Endothelial cell of umbilical vein (primary cell): Measurements from ENCODE around the gene NOMO2. TPM values are rescaled to one million over a fixed set of nuclear protein-coding genes. Genes with fewer than 3 reads are reported as not detected.
A peak's percentile ranks its signal among the peaks of the same experiment; 100 is the strongest.
"Not testable (repeated sequence)": the region's sequence is repeated elsewhere in the genome, so short reads cannot be mapped to it uniquely, and the experiment has no call there.

Experiments
- BruUV-seq: library from RNA; stranded (reverse); fragments of 400-500 nt; replicated peaks from 2 replicates; lab custom pipeline; 2021; lab: Mats Ljungman, UMichigan
- CTCF ChIA-PET: fragments of 300-600, 350-600 bp; sonication (Branson Sonifier 250); formaldehyde crosslinking; loops from one replicate; lab custom pipeline; 2021; ENCODE audit warnings: antibody characterized with exemption, inconsistent platforms; lab: Charles Lee
- POLR2A ChIA-PET: fragments of 300-600, 350-600 bp; sonication (Branson Sonifier 250); formaldehyde crosslinking; loops from one replicate; lab custom pipeline; 2021; ENCODE audit warnings: antibody characterized with exemption, inconsistent platforms; lab: Charles Lee
- DNase-seq: peaks from one replicate; pipeline ENCODE4 v3.0.0-alpha.2; 2011; ENCODE audit warnings: low read depth, low spot score
- FAIRE-seq: peaks from 2 replicates; lab custom pipeline; 2011; peaks lifted over from hg19 to GRCh38; lab: Jason Lieb, UNC
- H2AFZ ChIP-seq: 2 replicates; pipeline ENCODE4 v1.6.0; 2012; ENCODE audit warnings: low read depth, low read length, control low read depth, inconsistent platforms
- H3K27ac ChIP-seq: 2 replicates; pipeline ENCODE4 v1.5.1; 2011; ENCODE audit warnings: low read depth, mild to moderate bottlenecking, control low read depth, low read length, moderate library complexity; ENCODE audit not compliant: insufficient read depth
- H3K27me3 ChIP-seq, 2 experiments: 2 replicates each; pipeline versions ENCODE4 v1.6.0 to v1.6.1; 2011; ENCODE audit warnings: low read length in 2 of 2, mixed read lengths in 1 of 2; ENCODE audit not compliant: control insufficient read depth in 2 of 2, insufficient read depth in 2 of 2
- H3K36me3 ChIP-seq, 2 experiments: 2 replicates in 1 of 2; 3 replicates in 1 of 2; pipeline ENCODE4 v1.5.1; 2011; ENCODE audit warnings: low read length in 2 of 2, mild to moderate bottlenecking in 1 of 2, moderate library complexity in 1 of 2; ENCODE audit not compliant: control insufficient read depth in 2 of 2, insufficient read depth in 2 of 2; ENCODE audit errors: extremely low read depth in 1 of 2
- H3K4me1 ChIP-seq: 3 replicates; pipeline ENCODE4 v1.5.1; 2011; ENCODE audit warnings: mild to moderate bottlenecking, low read length; ENCODE audit not compliant: control insufficient read depth, insufficient read depth; ENCODE audit errors: extremely low read depth
- H3K4me2 ChIP-seq: 2 replicates; pipeline ENCODE4 v1.6.1; 2011; ENCODE audit warnings: low read length, control low read depth, mixed read lengths; ENCODE audit not compliant: insufficient read depth
- H3K4me3 ChIP-seq, 3 experiments: fragments of 200-600 bp in 1 of 3; sonication (generic), shearing (Covaris generic) in 1 of 3; replicated peaks in 1 of 3; 2 replicates each; pipeline ENCODE4 v1.5.1; 2011 to 2016; ENCODE audit warnings: control low read depth in 3 of 3, low read length in 3 of 3, mild to moderate bottlenecking in 2 of 3, inconsistent platforms in 1 of 3, low read depth in 1 of 3, moderate library complexity in 1 of 3; ENCODE audit not compliant: insufficient read depth in 1 of 3
- H3K79me2 ChIP-seq: 2 replicates; pipeline ENCODE4 v1.6.0; 2012; ENCODE audit warnings: low read length, inconsistent platforms; ENCODE audit not compliant: control insufficient read depth, insufficient read depth
- H3K9ac ChIP-seq: replicated peaks from 2 replicates; pipeline ENCODE3; 2011; ENCODE audit warnings: low read length, control low read depth; ENCODE audit not compliant: insufficient read depth; ENCODE audit errors: extremely low read depth
- H3K9me1 ChIP-seq: replicated peaks from 3 replicates; pipeline ENCODE4 v1.6.0; 2011; ENCODE audit warnings: mild to moderate bottlenecking, low read length; ENCODE audit not compliant: control insufficient read depth, insufficient read depth; ENCODE audit errors: extremely low read depth
- H3K9me3 ChIP-seq: replicated peaks from 2 replicates; pipeline ENCODE4 v1.5.1; 2012; ENCODE audit warnings: low read length, inconsistent platforms; ENCODE audit not compliant: control insufficient read depth, insufficient read depth
- H4K20me1 ChIP-seq: replicated peaks from 2 replicates; pipeline ENCODE3; 2011; ENCODE audit warnings: mild to moderate bottlenecking, low read length; ENCODE audit not compliant: control insufficient read depth, insufficient read depth; ENCODE audit errors: extremely low read depth
- dilution Hi-C: fragments of 300-500 bp; cut with MboI; formaldehyde crosslinking; loops from one replicate; pipeline ENCODE4 v1.15.0; 2019; ENCODE audit warnings: low sequenced_read_pairs; ENCODE audit not compliant: extremely low pct_ligation_motif_present
- intact Hi-C: fragments of 100-400 bp; cut with micrococcal nuclease; formaldehyde crosslinking; loops from one replicate; pipeline ENCODE4 v1.10.0; 2022
- polyA plus RNA-seq, 4 experiments: library from polyadenylated mRNA; depleted of rRNA in 3 of 4; stranded (reverse) in 3 of 4; unstranded in 1 of 4; fragments of >200 nt; gene quantifications; 2 replicates each; pipeline versions ENCODE4 v1.2.1 to v1.2.3, GENCODE V29; 2011 to 2012; ENCODE audit warnings: missing spikeins in 1 of 4
- total RNA-seq: library from RNA; stranded (reverse); gene quantifications from 2 replicates; pipeline ENCODE4 v1.2.3, GENCODE V29; 2021

Gene NOMO2
- total and polyA plus RNA-seq, 2 donors (not counting 3 experiments of a cell fraction or from before 2014, with no cell fraction given), result 155 to 223 TPM

DNA sequence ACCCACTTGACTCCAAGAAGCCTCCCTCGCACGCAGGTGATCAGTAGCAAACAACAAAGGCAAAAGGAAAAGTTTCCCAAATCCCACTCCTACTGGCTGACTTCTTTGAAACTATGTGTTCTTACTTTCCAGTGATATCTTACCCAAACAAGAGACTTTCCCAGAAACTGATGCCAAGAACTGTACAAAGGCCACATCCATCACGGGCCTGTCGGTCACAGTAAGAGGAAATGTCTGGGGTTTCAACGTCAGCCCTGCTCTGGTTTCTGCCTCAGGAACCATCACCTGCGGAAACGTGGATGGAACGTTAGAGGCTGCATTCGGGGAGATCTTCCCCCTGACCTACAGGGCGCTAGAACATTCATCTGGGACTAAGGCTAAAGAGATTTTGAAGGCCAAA, 30.6 kb downstream of the NOMO2 start:
- BruUV-seq, H3K9ac ChIP-seq, H3K4me3 ChIP-seq, dilution Hi-C loops, POLR2A ChIA-PET, H3K79me2 ChIP-seq, H3K36me3 ChIP-seq, H3K27me3 ChIP-seq, CTCF ChIA-PET, intact Hi-C loops, H3K4me1 ChIP-seq, H4K20me1 ChIP-seq, H3K9me1 ChIP-seq, H3K27ac ChIP-seq, H3K4me2 ChIP-seq, H3K9me3 ChIP-seq, FAIRE-seq, H2AFZ ChIP-seq: not testable (repeated sequence)
- DNase-seq, result peak; percentile 55

DNA sequence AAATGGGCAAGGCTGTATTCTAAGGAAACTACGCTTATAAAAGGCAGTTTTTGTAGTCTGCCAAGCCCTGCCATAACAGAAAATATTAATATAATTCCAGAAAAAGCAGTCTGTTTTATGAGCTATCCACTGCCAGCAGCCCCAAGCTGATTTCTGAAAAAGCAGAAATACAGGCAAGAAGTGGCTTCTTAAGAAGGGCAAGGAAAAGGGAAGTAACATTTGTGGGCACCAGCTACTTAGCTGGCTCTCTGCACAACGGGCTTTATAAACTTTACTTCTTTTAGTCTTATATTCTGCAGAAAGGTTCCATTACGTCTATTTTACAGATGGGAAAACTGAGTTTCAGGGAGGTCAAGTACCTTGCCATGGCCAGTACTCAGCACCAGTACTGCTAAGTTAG, 31.6 kb downstream of the NOMO2 start:
- H3K9me1 ChIP-seq, intact Hi-C loops, H3K4me1 ChIP-seq, H3K4me2 ChIP-seq, H4K20me1 ChIP-seq, H3K79me2 ChIP-seq, H3K9me3 ChIP-seq, H2AFZ ChIP-seq, POLR2A ChIA-PET, H3K27me3 ChIP-seq, H3K27ac ChIP-seq, FAIRE-seq, H3K36me3 ChIP-seq, H3K9ac ChIP-seq, H3K4me3 ChIP-seq, BruUV-seq, DNase-seq, dilution Hi-C loops, CTCF ChIA-PET: not testable (repeated sequence)

DNA sequence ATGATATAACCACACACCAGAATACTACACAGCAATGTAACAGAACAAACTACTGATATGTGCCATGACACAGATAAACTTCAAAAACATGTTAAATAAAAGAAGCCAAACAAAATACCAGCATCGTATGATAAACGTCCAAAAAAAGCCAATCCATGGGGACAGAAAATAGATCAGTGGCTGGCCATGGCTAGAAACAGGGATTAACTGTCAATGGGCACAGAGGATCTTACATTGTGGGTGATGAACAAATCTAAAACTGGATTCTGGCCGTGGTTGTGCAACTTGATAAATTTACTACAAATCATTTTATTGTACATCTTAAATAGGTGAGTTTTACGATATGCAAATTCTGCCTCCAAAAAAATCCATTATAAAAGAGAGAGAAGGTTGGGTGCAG, 35.4 kb downstream of the NOMO2 start:
- BruUV-seq, H4K20me1 ChIP-seq, H3K36me3 ChIP-seq, H3K27ac ChIP-seq, H3K9me1 ChIP-seq, H3K27me3 ChIP-seq, H3K4me3 ChIP-seq, FAIRE-seq, CTCF ChIA-PET, POLR2A ChIA-PET, H3K4me1 ChIP-seq, intact Hi-C loops, H3K4me2 ChIP-seq, dilution Hi-C loops, H2AFZ ChIP-seq, H3K79me2 ChIP-seq, H3K9me3 ChIP-seq, DNase-seq, H3K9ac ChIP-seq: not testable (repeated sequence)

DNA sequence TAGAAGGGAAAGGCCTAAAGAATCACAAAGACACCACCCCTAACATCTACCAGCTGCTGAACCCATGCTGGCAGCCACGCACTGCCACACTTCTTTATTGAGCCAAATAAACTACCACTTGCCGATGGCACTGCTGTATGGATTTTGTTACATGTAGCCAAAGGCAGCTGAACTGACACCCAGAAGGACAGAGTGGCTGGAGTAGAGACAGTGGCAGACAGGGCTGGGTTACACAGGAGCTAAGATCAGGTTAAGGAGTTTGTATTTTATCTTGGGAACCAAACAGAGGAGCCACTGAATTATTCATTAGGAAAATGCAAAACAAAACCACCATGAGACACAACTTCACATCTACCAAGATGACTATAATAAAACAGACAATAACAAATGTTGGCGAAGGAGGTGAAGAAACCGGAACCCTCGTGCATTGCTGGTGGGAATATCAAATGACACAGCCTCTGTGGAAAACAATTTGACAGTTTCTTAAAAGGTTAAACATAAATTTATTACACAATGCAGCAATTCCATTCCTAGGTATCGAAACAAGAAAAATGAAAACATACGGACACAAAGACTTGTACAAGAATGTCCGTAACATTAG, 35.9 kb downstream of the NOMO2 start:
- H3K27me3 ChIP-seq, dilution Hi-C loops, H4K20me1 ChIP-seq, H3K9me3 ChIP-seq, intact Hi-C loops, H3K9ac ChIP-seq, H3K27ac ChIP-seq, H3K36me3 ChIP-seq, POLR2A ChIA-PET, CTCF ChIA-PET, H3K4me2 ChIP-seq, H3K4me3 ChIP-seq, H2AFZ ChIP-seq, H3K79me2 ChIP-seq, FAIRE-seq, DNase-seq, H3K9me1 ChIP-seq, H3K4me1 ChIP-seq, BruUV-seq: not testable (repeated sequence)
